IMR-90 (cell line): ENCODE results near the gene DAAM1. TPM values are rescaled to one million over a fixed set of nuclear protein-coding genes. Genes with fewer than 3 reads are reported as not detected.
A peak's percentile ranks its signal among the peaks of the same experiment; 100 is the strongest.

Experiments used
- ATAC-seq: fragments of 200-7000 bp; cut with Tn5 transposase; 2 replicates; pipeline ENCODE4 v1.9.1; 2020; ENCODE audit warnings: low read depth, mild to moderate bottlenecking, moderate library complexity
- BruUV-seq: library from RNA; stranded (reverse); fragments of 400-500 nt; replicated peaks from 2 replicates; lab custom pipeline; 2021; lab: Mats Ljungman, UMichigan
- CTCF ChIA-PET: fragments of 300-600 bp; formaldehyde crosslinking; extraction: SDS; loops from one replicate; lab custom pipeline; 2021; ENCODE audit warnings: antibody characterized with exemption; lab: Yijun Ruan, JAX
- POLR2A ChIA-PET: fragments of 300-600 bp; sonication (Branson Sonifier 250); formaldehyde crosslinking; loops from one replicate; lab custom pipeline; 2022; ENCODE audit warnings: antibody characterized with exemption; ENCODE audit not compliant: unreplicated experiment; lab: Charles Lee
- DNase-seq: peaks from one replicate; pipeline ENCODE4 v3.0.0; 2013
- H2AFZ ChIP-seq: replicated peaks from 2 replicates; pipeline ENCODE3; 2013; ENCODE audit warnings: low read length, mild to moderate bottlenecking; ENCODE audit not compliant: poor library complexity
- H2AK5ac ChIP-seq: 2 replicates; pipeline ENCODE4 v1.6.1; 2013; ENCODE audit warnings: low read depth, low read length, inconsistent platforms
- H2AK9ac ChIP-seq: replicated peaks from 2 replicates; pipeline ENCODE3; 2013; ENCODE audit warnings: mild to moderate bottlenecking, low read depth, low read length, moderate library complexity; ENCODE audit not compliant: poor library complexity
- H2BK120ac ChIP-seq: 2 replicates; pipeline ENCODE4 v1.6.1; 2013; ENCODE audit warnings: low read depth, low read length, inconsistent platforms
- H2BK15ac ChIP-seq: 3 replicates; pipeline ENCODE4 v1.6.1; 2013; ENCODE audit warnings: low read depth, low read length, inconsistent platforms
- H2BK20ac ChIP-seq: 2 replicates; pipeline ENCODE4 v1.6.1; 2013; ENCODE audit warnings: low read depth, mild to moderate bottlenecking, inconsistent platforms, low read length, moderate library complexity
- H2BK5ac ChIP-seq: 2 replicates; pipeline ENCODE4 v1.6.1; 2013; ENCODE audit warnings: mild to moderate bottlenecking, low read depth, low read length, inconsistent platforms; ENCODE audit not compliant: poor library complexity, severe bottlenecking
- H3K14ac ChIP-seq: replicated peaks from 2 replicates; pipeline ENCODE4 v1.6.1; 2013; ENCODE audit warnings: low read depth, low read length, inconsistent platforms
- H3K18ac ChIP-seq: 2 replicates; pipeline ENCODE4 v1.6.1; 2013; ENCODE audit warnings: low read depth, low read length, control low read depth
- H3K23ac ChIP-seq: 2 replicates; pipeline ENCODE4 v1.6.1; 2013; ENCODE audit warnings: low read depth, low read length, inconsistent platforms
- H3K27ac ChIP-seq: 2 replicates; pipeline ENCODE4 v1.5.1; 2013; ENCODE audit warnings: mild to moderate bottlenecking, control low read depth, low read length; ENCODE audit not compliant: insufficient read depth
- H3K27me3 ChIP-seq: 2 replicates; pipeline ENCODE4 v1.6.1; 2013; ENCODE audit warnings: low read length; ENCODE audit not compliant: control insufficient read depth, insufficient read depth
- H3K36me3 ChIP-seq: 2 replicates; pipeline ENCODE4 v1.6.1; 2013; ENCODE audit warnings: low read length, mixed read lengths; ENCODE audit not compliant: control insufficient read depth, insufficient read depth
- H3K4ac ChIP-seq: 2 replicates; pipeline ENCODE4 v1.6.1; 2013; ENCODE audit warnings: low read depth, low read length, inconsistent platforms
- H3K4me1 ChIP-seq: 2 replicates; pipeline ENCODE4 v1.6.1; 2013; ENCODE audit warnings: low read length, mixed read lengths; ENCODE audit not compliant: control insufficient read depth, insufficient read depth
- H3K4me2 ChIP-seq: 2 replicates; pipeline ENCODE4 v1.6.1; 2013; ENCODE audit warnings: low read depth, mild to moderate bottlenecking, control low read depth, low read length, moderate library complexity
- H3K4me3 ChIP-seq: 2 replicates; pipeline ENCODE4 v1.5.1; 2013; ENCODE audit warnings: low read depth, mild to moderate bottlenecking, control low read depth, low read length, moderate library complexity; ENCODE audit not compliant: insufficient read depth
- H3K56ac ChIP-seq: 2 replicates; pipeline ENCODE4 v1.6.1; 2013; ENCODE audit warnings: low read length, inconsistent platforms; ENCODE audit not compliant: insufficient read depth; ENCODE audit errors: extremely low read depth
- H3K79me1 ChIP-seq, 2 experiments: 2 replicates each; pipeline ENCODE4 v1.6.1; 2013; ENCODE audit warnings: low read length in 2 of 2, inconsistent platforms in 1 of 2, low read depth in 1 of 2
- H3K9ac ChIP-seq: 2 replicates; pipeline ENCODE4 v1.6.1; 2013; ENCODE audit warnings: low read depth, low read length, control low read depth
- H3K9me1 ChIP-seq: 2 replicates; pipeline ENCODE4 v1.6.1; 2013; ENCODE audit warnings: low read length, inconsistent platforms; ENCODE audit not compliant: insufficient read depth
- H3K9me3 ChIP-seq: 2 replicates; pipeline ENCODE4 v1.6.1; 2013; ENCODE audit warnings: low read length; ENCODE audit not compliant: control insufficient read depth, insufficient read depth
- H4K20me1 ChIP-seq: 2 replicates; pipeline ENCODE4 v1.6.1; 2013; ENCODE audit warnings: low read length, inconsistent platforms; ENCODE audit not compliant: insufficient read depth
- H4K5ac ChIP-seq: 2 replicates; pipeline ENCODE4 v1.6.1; 2013; ENCODE audit warnings: mild to moderate bottlenecking, low read depth, low read length, control low read depth
- H4K8ac ChIP-seq, 2 experiments: 2 replicates each; pipeline ENCODE4 v1.6.1; 2013; ENCODE audit warnings: low read depth in 2 of 2, low read length in 2 of 2, control low read depth in 1 of 2, inconsistent platforms in 1 of 2
- H4K91ac ChIP-seq: 2 replicates; pipeline ENCODE4 v1.6.1; 2013; ENCODE audit warnings: low read depth, low read length, inconsistent platforms; ENCODE audit not compliant: insufficient read depth
- CEBPB ChIP-seq: IDR thresholded peaks from 2 replicates; pipeline ENCODE4 v1.6.1; 2012; ENCODE audit warnings: low read depth, low read length, improper control_type of control experiment
- MAZ ChIP-seq: IDR thresholded peaks from 2 replicates; pipeline ENCODE4 v1.6.1; 2012; ENCODE audit warnings: low read depth, mild to moderate bottlenecking, low read length, improper control_type of control experiment, moderate library complexity, borderline replicate concordance
- POLR2A ChIP-seq: IDR thresholded peaks from 2 replicates; pipeline ENCODE4 v1.6.1; 2012; ENCODE audit warnings: mild to moderate bottlenecking, low read depth, low read length
- SMC3 ChIP-seq: fragments of 150-350 bp; IDR thresholded peaks from 2 replicates; pipeline ENCODE4 v1.6.1; 2016; ENCODE audit warnings: low read depth, mild to moderate bottlenecking, antibody characterized with exemption, low read length, moderate library complexity
- WGBS, 2 experiments: methylation state at CpG; one replicate each; pipeline versions ENCODE4 v1.1.5 to v1.1.7; 2013; ENCODE audit warnings: missing lambda C conversion rate in 2 of 2; ENCODE audit not compliant: insufficient read length in 1 of 2; ENCODE audit errors: extremely low coverage in 2 of 2; 5-methylcytosine and 5-hydroxymethylcytosine counted together
- dilution Hi-C: fragments of 300-500 bp; cut with HindIII; formaldehyde crosslinking; loops from one replicate; pipeline ENCODE4 v1.14.3; 2018; ENCODE audit warnings: low sequenced_read_pairs; ENCODE audit not compliant: unreplicated experiment
- in situ Hi-C: fragments of 300-500 bp; cut with MboI; formaldehyde crosslinking; loops from 3 replicates; pipeline ENCODE4 v1.14.3; 2019; ENCODE audit warnings: low sequenced_read_pairs, inconsistent platforms, mixed read lengths
- intact Hi-C: fragments of 100-400 bp; cut with micrococcal nuclease; formaldehyde crosslinking; loops from 2 replicates; pipeline ENCODE4 v1.10.0; 2022
- polyA plus RNA-seq, 3 experiments: library from polyadenylated mRNA; depleted of rRNA; stranded (reverse); fragments of >200 nt; gene quantifications; 2 replicates each; pipeline ENCODE4 v1.2.3, GENCODE V29; 2012; ENCODE audit warnings: low replicate concordance in 1 of 3
- total RNA-seq: library from RNA; depleted of rRNA; stranded (reverse); fragments of >200 nt; gene quantifications from 2 replicates; pipeline ENCODE4 v1.2.3, GENCODE V29; 2012

DAAM1 gene
- total and polyA plus RNA-seq, 2 of the 4 experiments (the other 2 are of a cell fraction) = 4.8 to 5.4 TPM

- TF ChIP-seq SMC3 (no peak), MAZ (no peak), CEBPB (peak; percentile 56), POLR2A (no peak)
- Histone ChIP-seq H3K56ac (no peak overlapping the region), H2AFZ (no peak overlapping the region), H3K23ac (no peak overlapping the region), H4K20me1 (no peaks in the 10 kb centered on the region), H3K9me3 (no peaks in the 10 kb centered on the region), H3K9me1 (no peaks in the 10 kb centered on the region), H3K4me2 (no peak overlapping the region), H3K27ac (no peak overlapping the region), H3K18ac (no peak overlapping the region), H2AK9ac (no peak overlapping the region), H2BK120ac (no peak overlapping the region), H2BK15ac (no peak overlapping the region), H3K36me3 (no peaks in the 10 kb centered on the region), H3K4ac (no peak overlapping the region), H3K27me3 (no peaks in the 10 kb centered on the region), H2BK20ac (no peak overlapping the region), H3K4me3 (no peak overlapping the region), H4K8ac (no peak overlapping the region), H2AK5ac (no peak overlapping the region), H3K79me1 (peaks cover 0 to 3% of the 10 kb centered on the region in 2 experiments; a peak in 1 of 4 replicates), H3K14ac (no peak overlapping the region), H3K4me1 (peaks cover 2% of the 10 kb centered on the region; the same call in 1 of the 2 replicates), H4K5ac (no peak overlapping the region), H2BK5ac (no peak overlapping the region), H4K91ac (no peak overlapping the region), H3K9ac (no peak overlapping the region)
- in situ Hi-C loops (no loop called here), dilution Hi-C loops (no loop called here), intact Hi-C loops (no loop called here)
- ATAC-seq (no peak), DNase-seq (no peak)
- ChIA-PET POLR2A (no interaction called here), CTCF (interaction anchor here (0.7 kb wide), 1 partner anchor 291 kb away, joined by 3 read pairs; no protein-coding TSS in a partner anchor)
- 50% methylated on average over 1 of the region's 4 CpGs; no CpG with 5 or more reads in 1 of the 2 experiments for WGBS, 2 experiments
- no TSS peak for BruUV-seq
Observed at GRCh38 chr14:59318908-59319307, 130.4 kb downstream of the DAAM1 start.
